Activated CD8-positive, alpha-beta memory T cell treated with anti-CD3 and anti-CD28 coated beads, Interleukin-2, amount 10 ng/mL, durations not matched to agents 7 days and 5 days (primary cell): ENCODE data around the gene HERPUD1. TPM values are rescaled to one million over a fixed set of nuclear protein-coding genes. Genes with fewer than 3 reads are reported as not detected.
A peak's percentile ranks its signal among the peaks of the same experiment; 100 is the strongest.
"Not testable (repeated sequence)": the region's sequence is repeated elsewhere in the genome, so short reads cannot be mapped to it uniquely, and the experiment has no call there.

Source experiments
- ATAC-seq: fragments of 150-1000 bp; cut with Tn5 transposase; one replicate; pipeline ENCODE4 v1.10.0; 2021; ENCODE audit warnings: moderate library complexity
- CTCF ChIA-PET: fragments of 350-600 bp; sonication (Branson Sonifier 250); formaldehyde crosslinking; loops from one replicate; lab custom pipeline; 2021; ENCODE audit warnings: antibody characterized with exemption; lab: Charles Lee
- DNase-seq: peaks from one replicate; pipeline ENCODE4 v3.0.0-alpha.2; 2020
- H3K27ac Mint-ChIP-seq: one replicate; pipeline ENCODE4 v1.8.0; 2021; ENCODE audit warnings: mild to moderate bottlenecking, mixed read lengths
- H3K27me3 Mint-ChIP-seq: one replicate; pipeline ENCODE4 v1.8.0; 2021; ENCODE audit warnings: mixed read lengths
- H3K36me3 Mint-ChIP-seq: one replicate; pipeline ENCODE4 v1.8.0; 2021; ENCODE audit warnings: mild to moderate bottlenecking, mixed read lengths
- H3K4me1 Mint-ChIP-seq: one replicate; pipeline ENCODE4 v1.8.0; 2021; ENCODE audit warnings: mixed read lengths
- H3K4me3 Mint-ChIP-seq: one replicate; pipeline ENCODE4 v1.8.0; 2021; ENCODE audit warnings: mild to moderate bottlenecking, moderate library complexity, mixed read lengths
- H3K9me3 Mint-ChIP-seq: one replicate; pipeline ENCODE4 v1.8.0; 2022; ENCODE audit warnings: low read depth, mixed read lengths
- total RNA-seq, 2 experiments: library from RNA; stranded (reverse); gene quantifications; one replicate each; pipeline ENCODE4 v1.2.3, GENCODE V29; 2021

The HERPUD1 gene
- total RNA-seq, 2 experiments from 2014 or later = 127 to 149 TPM

- H3K36me3 Mint-ChIP-seq = peaks cover 49% of the 10 kb centered on the region
- peak; percentile 16 for ATAC-seq
- CTCF ChIA-PET = interaction anchor here (1.0 to 2.4 kb wide), 6 partner anchors 9 to 66 kb away, joined by 3 to 8 read pairs (median 4); no protein-coding TSS in a partner anchor
- peak; percentile 75 for DNase-seq
- H3K9me3 Mint-ChIP-seq = no peaks in the 10 kb centered on the region
- H3K4me1 Mint-ChIP-seq = peaks cover 48% of the 10 kb centered on the region
- peak overlapping the region; percentile 92 for H3K4me3 Mint-ChIP-seq
- peak overlapping the region; percentile 98 for H3K27ac Mint-ChIP-seq
- no peaks in the 10 kb centered on the region for H3K27me3 Mint-ChIP-seq
Measured at GRCh38 chr16:56932721-56933619, 1.0 kb downstream of the HERPUD1 start.

GRCh38 chr16:56933828-56934598, 2.1 kb downstream of the HERPUD1 start:
- no peaks in the 10 kb centered on the region for H3K27me3 Mint-ChIP-seq

GRCh38 chr16:56934599-56935145, 2.7 kb downstream of the HERPUD1 start:
- CTCF ChIA-PET = interaction anchor here (0.7 to 1.8 kb wide), 5 partner anchors 16 to 173 kb away, joined by 3 to 6 read pairs (median 4); no protein-coding TSS in a partner anchor
- H3K36me3 Mint-ChIP-seq = peaks cover 65% of the 10 kb centered on the region
- H3K4me1 Mint-ChIP-seq = peaks cover 65% of the 10 kb centered on the region
- not testable (repeated sequence) for ATAC-seq, DNase-seq, H3K9me3 Mint-ChIP-seq, H3K27me3 Mint-ChIP-seq
- peak overlapping the region; percentile 98 for H3K27ac Mint-ChIP-seq
- peak overlapping the region; percentile 92 for H3K4me3 Mint-ChIP-seq

More at GRCh38 chr16:56933828-56934598, 2.1 kb downstream of the HERPUD1 start:
- DNase-seq (no peak), ATAC-seq (no peak)
- Mint-ChIP-seq H3K27ac (peak overlapping the region; percentile 98), H3K9me3 (no peaks in the 10 kb centered on the region), H3K4me1 (peaks cover 58% of the 10 kb centered on the region), H3K36me3 (peaks cover 58% of the 10 kb centered on the region), H3K4me3 (peak overlapping the region; percentile 92)
- CTCF ChIA-PET = interaction anchor here (0.7 to 1.8 kb wide), 7 partner anchors 8 to 172 kb away, joined by 3 to 6 read pairs (median 4); no protein-coding TSS in a partner anchor

GRCh38 chr16:56935201-56935600, 3.3 kb downstream of the HERPUD1 start:
- DNase-seq = no peak
- H3K27ac Mint-ChIP-seq = peak overlapping the region; percentile 81
- no peaks in the 10 kb centered on the region for H3K9me3 Mint-ChIP-seq
- CTCF ChIA-PET = interaction anchor here (1.0 to 1.4 kb wide), 2 partner anchors 15 to 142 kb away, joined by 3 to 4 read pairs; no protein-coding TSS in a partner anchor
- no peak for ATAC-seq
- no peaks in the 10 kb centered on the region for H3K27me3 Mint-ChIP-seq
- peak overlapping the region; percentile 92 for H3K4me3 Mint-ChIP-seq
- H3K36me3 Mint-ChIP-seq = peaks cover 70% of the 10 kb centered on the region
- peaks cover 70% of the 10 kb centered on the region for H3K4me1 Mint-ChIP-seq

- DNase-seq (no peak), ATAC-seq (no peak)
- peaks cover 69% of the 10 kb centered on the region for H3K4me1 Mint-ChIP-seq
- no peaks in the 10 kb centered on the region for H3K9me3 Mint-ChIP-seq
- peak overlapping the region; percentile 38 for H3K4me3 Mint-ChIP-seq
- peaks cover 80% of the 10 kb centered on the region for H3K36me3 Mint-ChIP-seq
- H3K27me3 Mint-ChIP-seq = no peaks in the 10 kb centered on the region
- CTCF ChIA-PET = interaction anchor here (1.3 to 3.9 kb wide), 2 partner anchors 15 to 73 kb away, joined by 6 to 26 read pairs; no protein-coding TSS in a partner anchor
- peak overlapping the region; percentile 60 for H3K27ac Mint-ChIP-seq
Measured at GRCh38 chr16:56936491-56936890, 4.5 kb downstream of the HERPUD1 start.

GRCh38 chr16:56936950-56937349, 5.0 kb downstream of the HERPUD1 start:
- no peak for ATAC-seq
- Mint-ChIP-seq H3K36me3 (peaks cover 84% of the 10 kb centered on the region), H3K4me1 (peaks cover 73% of the 10 kb centered on the region), H3K4me3 (peak overlapping the region; percentile 35), H3K27ac (peak overlapping the region; percentile 61), H3K9me3 (no peaks in the 10 kb centered on the region), H3K27me3 (no peaks in the 10 kb centered on the region)
- DNase-seq = no peak
- CTCF ChIA-PET = interaction anchor here (0.7 to 3.9 kb wide), 3 partner anchors 15 to 74 kb away, joined by 3 to 26 read pairs (median 6); no protein-coding TSS in a partner anchor

GRCh38 chr16:56938664-56939513, 6.9 kb downstream of the HERPUD1 start:
- H3K4me3 Mint-ChIP-seq = peak overlapping the region; percentile 69
- H3K36me3 Mint-ChIP-seq = peaks cover 88% of the 10 kb centered on the region
- no peaks in the 10 kb centered on the region for H3K27me3 Mint-ChIP-seq
- peak overlapping the region; percentile 93 for H3K27ac Mint-ChIP-seq
- ATAC-seq (peak; percentile 80), DNase-seq (peak; percentile 91)
- peaks cover 92% of the 10 kb centered on the region for H3K4me1 Mint-ChIP-seq
- no peaks in the 10 kb centered on the region for H3K9me3 Mint-ChIP-seq
- CTCF ChIA-PET = interaction anchor here (0.5 to 3.9 kb wide), 6 partner anchors 13 to 513 kb away, joined by 3 to 26 read pairs (median 4); no protein-coding TSS in a partner anchor

GRCh38 chr16:56939801-56940200, 7.9 kb downstream of the HERPUD1 start:
- Mint-ChIP-seq H3K9me3 (no peaks in the 10 kb centered on the region), H3K27me3 (no peaks in the 10 kb centered on the region), H3K4me3 (peak overlapping the region; percentile 69), H3K4me1 (peaks cover 92% of the 10 kb centered on the region), H3K27ac (peak overlapping the region; percentile 93), H3K36me3 (peaks cover 88% of the 10 kb centered on the region)
- ATAC-seq (no peak), DNase-seq (no peak)
- CTCF ChIA-PET = interaction anchor here (0.8 to 1.2 kb wide), 3 partner anchors 72 to 150 kb away, joined by 3 to 4 read pairs (median 3); no protein-coding TSS in a partner anchor

- Mint-ChIP-seq H3K27ac (peak overlapping the region; percentile 32), H3K4me1 (peaks cover 87% of the 10 kb centered on the region), H3K4me3 (no peak overlapping the region)
Measured at GRCh38 chr16:56941092-56941491, 9.2 kb downstream of the HERPUD1 start.

GRCh38 chr16:56941856-56942331, 10.0 kb downstream of the HERPUD1 start:
- Mint-ChIP-seq H3K27me3 (no peaks in the 10 kb centered on the region), H3K36me3 (peaks cover 78% of the 10 kb centered on the region), H3K9me3 (no peaks in the 10 kb centered on the region), H3K27ac (no peak overlapping the region), H3K4me3 (no peak overlapping the region), H3K4me1 (peaks cover 83% of the 10 kb centered on the region)
- DNase-seq (no peak), ATAC-seq (no peak)
- CTCF ChIA-PET = interaction anchor here (1.0 to 7.4 kb wide), 5 partner anchors 9 to 75 kb away, joined by 3 to 36 read pairs (median 5); no protein-coding TSS in a partner anchor

More at GRCh38 chr16:56941092-56941491, 9.2 kb downstream of the HERPUD1 start:
- CTCF ChIA-PET = interaction anchor here (1.1 to 7.4 kb wide), 4 partner anchors 10 to 84 kb away, joined by 3 to 36 read pairs (median 10); no protein-coding TSS in a partner anchor
- DNase-seq = no peak
- Mint-ChIP-seq H3K27me3 (no peaks in the 10 kb centered on the region), H3K36me3 (peaks cover 81% of the 10 kb centered on the region), H3K9me3 (no peaks in the 10 kb centered on the region)
- no peak for ATAC-seq

- no peak overlapping the region for H3K4me3 Mint-ChIP-seq
- H3K36me3 Mint-ChIP-seq = peaks cover 65% of the 10 kb centered on the region
- H3K9me3 Mint-ChIP-seq = no peaks in the 10 kb centered on the region
- H3K4me1 Mint-ChIP-seq = peaks cover 65% of the 10 kb centered on the region
- DNase-seq = no peak
- no peaks in the 10 kb centered on the region for H3K27me3 Mint-ChIP-seq
- H3K27ac Mint-ChIP-seq = peak overlapping the region; percentile 60
- CTCF ChIA-PET = interaction anchor here (0.5 to 7.4 kb wide), 5 partner anchors 22 to 149 kb away, joined by 3 to 36 read pairs (median 5); partner anchors contain the start of gene CPNE2
- no peak for ATAC-seq
Measured at GRCh38 chr16:56943761-56944375, 11.9 kb downstream of the HERPUD1 start.
